GM18873 (cell line): ENCODE results near the gene SMIM27.
A peak's percentile ranks its signal among the peaks of the same experiment; 100 is the strongest.

Source experiments
- ATAC-seq: cut with Tn5 transposase; IDR thresholded peaks from one replicate; pipeline ENCODE4 v1.9.1; 2021; ENCODE audit warnings: mild to moderate bottlenecking, moderate library complexity, moderate number of reproducible peaks; ENCODE audit not compliant: unreplicated experiment, low FRiP score

Gene SMIM27

DNA sequence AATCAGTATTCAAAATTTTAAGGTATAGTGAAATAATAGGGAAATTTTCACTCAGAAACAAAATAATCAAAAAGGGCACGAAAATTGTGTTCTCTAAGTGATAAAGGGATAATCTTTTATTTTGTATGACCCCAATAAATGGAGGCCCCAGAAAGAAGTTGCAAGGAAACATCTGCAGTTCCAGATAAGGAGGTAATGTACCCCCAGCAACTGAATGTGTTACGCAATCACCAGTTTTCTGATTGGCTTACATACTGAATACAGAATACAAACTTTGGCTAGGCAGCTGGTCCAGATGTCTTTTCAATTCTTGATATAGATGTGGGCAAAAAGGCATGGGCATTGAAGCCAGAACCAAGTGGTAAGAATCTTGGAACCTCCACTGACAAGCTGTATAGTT is 2.0 kb downstream of the SMIM27 start:
- no peak for ATAC-seq

- ATAC-seq: no peak
These were observed 2.5 kb downstream of the SMIM27 start for GRCh38 chr9:32554591-32554990.

GRCh38 chr9:32558408-32558934 is 6.3 kb downstream of the SMIM27 start:
- ATAC-seq: no peak

GRCh38 chr9:32565967-32566366 is 13.8 kb downstream of the SMIM27 start:
- no peak for ATAC-seq

DNA sequence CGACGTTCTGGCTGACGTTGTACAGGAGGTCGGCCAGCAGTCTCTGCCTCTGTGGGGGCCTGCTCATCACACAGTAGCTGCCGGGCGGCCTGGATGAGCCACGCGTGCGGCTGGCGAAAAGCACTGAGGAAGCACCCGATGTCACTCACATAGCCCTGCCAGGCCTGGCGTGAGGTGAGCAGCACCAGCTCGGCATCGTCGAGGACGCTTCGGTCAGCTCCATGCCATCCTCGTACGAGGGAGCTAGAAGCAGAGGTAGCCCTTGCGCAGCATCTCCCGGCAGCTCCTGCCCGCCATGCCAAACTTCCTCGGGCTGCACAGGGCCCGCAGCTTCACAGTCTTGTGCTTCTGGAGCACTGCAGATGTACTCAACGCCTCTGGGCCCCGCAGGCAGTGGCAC is 14.6 kb downstream of the SMIM27 start:
- ATAC-seq: no peak

DNA sequence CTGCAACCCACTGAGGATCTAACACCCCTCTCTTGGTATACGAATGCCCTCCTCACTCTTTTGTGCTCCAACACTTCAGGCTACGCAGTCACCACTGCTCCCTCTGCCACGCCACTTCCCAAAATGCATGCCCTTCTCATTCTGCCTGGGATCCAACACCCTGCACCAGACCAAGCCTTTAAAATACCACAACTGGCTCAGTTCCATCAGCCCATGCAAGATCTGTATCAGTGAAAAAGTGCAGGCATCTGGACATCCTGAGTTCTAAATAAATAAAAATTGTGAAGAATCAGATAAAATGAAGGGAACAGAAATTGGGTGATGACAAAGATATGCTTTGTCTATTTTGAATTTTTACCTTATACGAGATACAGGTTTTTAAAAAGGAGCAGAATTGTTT is 18.1 kb downstream of the SMIM27 start:
- ATAC-seq: no peak

GRCh38 chr9:32571969-32572899 is 20.1 kb downstream of the SMIM27 start:
- ATAC-seq: peak; percentile 88

- peak; percentile 85 for ATAC-seq
These were observed 20.9 kb downstream of the SMIM27 start, which contains the start of gene NDUFB6 for GRCh38 chr9:32572900-32573523. NDUFB6 (minus strand) TSS chr9:32573159; CDS start chr9:32573060, 99 bp downstream.

DNA sequence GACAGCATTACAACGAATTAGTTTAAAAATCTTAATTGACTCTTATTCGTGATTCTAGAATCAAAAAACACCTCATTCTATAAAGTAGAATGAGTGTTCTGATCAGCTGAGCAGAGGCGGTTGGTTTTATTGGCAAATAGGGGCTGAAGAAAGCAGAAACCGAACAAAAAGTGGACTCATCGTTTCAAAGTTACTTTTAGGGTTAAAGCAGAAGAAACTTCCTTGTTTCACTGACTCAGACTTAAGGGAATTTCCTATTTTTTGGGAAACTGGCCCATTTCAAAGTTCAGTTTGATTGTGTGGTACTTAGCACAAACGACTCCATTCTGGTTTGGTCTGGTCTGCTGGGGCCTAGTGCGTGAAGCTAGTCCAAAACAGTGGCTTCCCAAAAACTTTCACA is 21.7 kb downstream of the SMIM27 start:
- no peak for ATAC-seq

GRCh38 chr9:32574858-32575257 is 22.7 kb downstream of the SMIM27 start:
- ATAC-seq: no peak

DNA sequence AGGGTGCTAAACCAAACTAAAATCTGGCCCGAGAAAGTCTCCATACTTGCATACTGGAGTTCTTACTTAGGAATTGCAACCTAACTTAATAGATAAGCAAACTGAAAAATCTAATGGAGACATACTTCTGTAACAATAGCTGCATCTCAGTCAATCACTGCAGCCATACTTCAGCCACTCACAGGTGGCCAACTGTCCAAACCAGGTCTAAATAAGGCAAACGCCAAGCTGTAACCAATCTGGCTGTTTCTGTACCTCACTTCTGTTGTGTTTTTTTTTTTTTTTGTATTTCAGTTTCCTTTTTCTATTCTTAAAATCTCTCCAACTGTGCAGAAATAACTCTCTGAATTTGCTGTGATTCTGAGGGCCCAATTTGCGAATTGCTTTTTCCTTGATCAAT is 25.2 kb downstream of the SMIM27 start:
- ATAC-seq: no peak

- ATAC-seq: no peak
These were observed 26.8 kb downstream of the SMIM27 start for GRCh38 chr9:32578976-32579375.

GRCh38 chr9:32579706-32580331 is 27.7 kb downstream of the SMIM27 start:
- ATAC-seq: no peak

DNA sequence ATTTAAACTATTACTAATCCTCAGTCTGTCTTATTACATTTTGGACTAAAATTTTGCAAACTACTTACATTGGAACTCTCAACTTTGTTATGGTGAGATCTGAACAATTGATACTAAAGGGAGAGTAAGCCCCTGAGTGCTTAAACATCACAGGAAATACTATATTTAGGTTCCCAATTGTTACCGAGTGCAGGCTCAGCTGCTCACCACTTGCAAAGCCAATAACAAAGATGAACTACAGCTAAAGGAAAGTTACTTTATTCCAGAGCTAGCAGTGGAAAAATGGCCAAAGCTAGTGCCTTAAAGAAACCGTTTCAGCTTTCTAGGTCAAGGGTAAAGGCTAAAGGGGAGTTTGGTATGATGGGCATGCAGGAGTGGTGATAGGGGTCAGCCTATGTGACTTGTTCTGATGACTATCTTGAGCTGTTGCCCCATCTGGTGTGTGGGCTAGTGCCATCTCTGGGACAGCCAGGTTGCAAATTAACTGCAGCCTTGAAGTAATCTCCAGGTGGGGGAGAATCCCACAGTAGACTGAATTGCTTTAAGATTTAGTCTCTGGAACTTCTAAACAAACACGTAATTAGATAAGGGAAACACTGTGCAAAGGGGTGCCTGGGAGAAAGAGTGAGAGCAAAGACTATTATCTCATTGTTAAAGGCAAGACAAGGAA is 28.6 kb downstream of the SMIM27 start:
- ATAC-seq: no peak

DNA sequence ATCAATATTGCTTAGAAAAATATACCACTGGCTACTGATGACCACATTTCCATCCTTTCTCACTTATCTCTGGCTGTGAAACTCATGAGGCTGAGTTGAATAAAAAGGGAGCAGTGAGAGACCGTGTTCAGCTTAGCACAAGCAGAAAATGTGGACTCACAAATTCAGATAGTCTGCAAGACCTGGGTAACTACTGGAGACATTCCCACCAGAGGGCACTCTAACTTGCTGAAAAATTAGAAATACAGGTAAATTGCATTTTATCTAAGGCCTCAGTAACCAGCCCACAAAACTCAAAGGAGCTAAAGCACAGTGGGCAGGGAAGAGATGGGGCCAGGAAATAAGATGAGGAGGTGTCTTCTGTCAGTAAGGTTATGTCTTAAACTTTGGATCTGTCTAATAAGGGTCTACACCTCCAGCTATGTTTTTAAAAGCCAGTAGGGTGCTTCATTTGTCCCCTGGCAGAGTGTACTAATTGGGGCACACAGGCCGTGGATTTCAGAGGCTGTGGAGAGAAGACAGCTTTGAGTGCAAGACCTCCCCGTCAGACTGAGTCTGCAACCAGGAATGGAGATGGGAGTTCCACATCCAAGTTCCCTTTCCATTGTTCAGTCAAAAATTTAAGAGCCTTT is 29.5 kb downstream of the SMIM27 start:
- ATAC-seq: no peak

- no peak for ATAC-seq
These were observed 32.7 kb downstream of the SMIM27 start for GRCh38 chr9:32584784-32585183.

DNA sequence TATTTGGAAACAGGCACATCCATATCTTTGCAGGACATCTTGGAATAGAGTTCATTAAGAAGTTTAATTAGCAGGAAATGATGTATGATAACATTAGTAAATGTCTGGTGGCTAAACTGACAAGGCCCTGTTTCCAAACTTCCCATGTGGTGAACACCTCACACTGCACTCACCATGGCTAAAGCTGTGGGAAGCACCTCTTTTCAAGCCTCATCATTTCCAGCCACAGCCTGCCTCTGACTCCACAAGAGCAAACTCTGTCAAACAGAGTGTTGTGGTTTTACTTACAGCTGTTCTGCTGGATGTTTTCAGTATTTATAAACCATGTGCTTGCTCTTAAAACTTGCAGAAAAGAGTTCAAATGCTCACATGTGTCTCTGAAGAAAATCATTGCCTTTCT is 35.8 kb downstream of the SMIM27 start:
- no peak for ATAC-seq

- ATAC-seq: no peak
These were observed 37.1 kb downstream of the SMIM27 start for GRCh38 chr9:32589083-32589723.

DNA sequence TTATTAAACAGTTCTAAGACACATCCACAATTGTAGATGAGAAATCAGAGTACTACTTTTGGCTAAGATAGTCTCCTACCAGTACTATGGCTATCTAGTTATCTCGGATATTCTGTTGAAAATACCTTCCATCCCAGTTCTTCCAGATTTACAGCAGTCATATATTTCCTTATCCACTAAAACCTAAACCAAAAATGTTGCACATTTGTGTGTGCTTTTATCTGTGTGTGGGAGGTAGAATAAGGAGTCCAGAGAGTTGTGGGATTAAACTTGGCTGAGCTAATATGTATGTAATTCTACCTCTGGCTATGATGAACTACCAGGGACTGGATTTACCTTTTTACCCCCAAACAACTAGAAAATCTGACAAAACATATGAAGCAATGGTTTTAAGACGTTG is 38.3 kb downstream of the SMIM27 start:
- no peak for ATAC-seq

DNA sequence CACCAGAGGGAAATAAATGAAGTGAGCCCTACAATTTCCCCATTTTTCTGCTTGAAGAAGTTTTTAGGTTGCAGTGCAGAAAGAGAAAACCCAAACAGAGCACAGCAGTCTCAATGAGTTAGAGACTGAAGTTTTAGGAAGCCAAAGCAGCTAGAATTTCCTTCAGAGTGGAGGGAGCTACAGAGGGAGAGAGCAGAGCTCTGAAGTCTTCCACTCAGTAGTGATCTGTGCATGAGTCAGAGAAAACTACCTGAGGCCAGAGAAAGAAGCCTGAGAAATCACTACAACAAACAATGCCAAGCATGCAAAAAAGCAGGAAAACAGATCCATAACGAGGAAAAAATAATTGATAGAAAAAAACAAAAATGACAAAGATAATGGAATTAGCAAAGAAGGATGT is 38.8 kb downstream of the SMIM27 start:
- no peak for ATAC-seq
